GM21447 (cell line): ENCODE results near the gene PSMC4.

ENCODE experiments used
- ATAC-seq: cut with Tn5 transposase; IDR thresholded peaks from one replicate; pipeline ENCODE4 v1.9.1; 2021; ENCODE audit not compliant: unreplicated experiment

Gene PSMC4

DNA sequence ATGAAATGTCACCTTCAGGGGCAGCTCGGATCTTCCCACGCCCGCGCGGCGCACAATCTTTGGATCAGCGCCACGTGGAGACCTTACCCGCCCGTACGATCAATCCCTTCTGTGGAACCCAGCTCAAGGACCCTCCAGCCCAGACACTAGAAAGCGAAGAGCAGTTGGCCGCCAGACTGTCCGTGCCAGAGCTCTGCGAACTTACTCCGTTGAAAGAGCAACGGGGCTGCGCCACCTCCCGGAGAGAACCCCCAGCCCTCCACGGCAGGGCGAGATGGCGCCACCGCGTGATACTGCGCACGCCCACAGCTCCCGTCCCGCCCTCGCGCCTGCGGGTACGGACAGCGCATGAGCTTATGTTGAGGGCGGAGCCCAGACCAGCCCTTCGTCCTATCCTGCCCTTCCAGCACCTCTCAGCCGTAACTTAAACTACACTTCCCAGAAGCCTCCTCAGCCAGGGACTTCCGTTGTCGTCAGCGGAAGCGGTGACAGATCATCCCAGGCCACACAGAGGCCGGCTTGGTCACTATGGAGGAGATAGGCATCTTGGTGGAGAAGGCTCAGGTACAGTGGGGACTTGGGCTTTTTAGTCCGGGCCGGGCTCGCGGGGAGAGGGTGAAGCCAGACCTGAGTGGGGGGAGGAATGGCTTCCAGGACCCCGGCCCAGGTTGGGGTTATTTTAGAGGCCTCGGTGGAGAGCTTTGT lies at the start of gene PSMC4:
Gene PSMC4 (plus strand): TSS at position 491 of the 705 bp plus-strand sequence. CDS start 38 bp downstream, at position 529.
- ATAC-seq = peak; percentile 94

DNA sequence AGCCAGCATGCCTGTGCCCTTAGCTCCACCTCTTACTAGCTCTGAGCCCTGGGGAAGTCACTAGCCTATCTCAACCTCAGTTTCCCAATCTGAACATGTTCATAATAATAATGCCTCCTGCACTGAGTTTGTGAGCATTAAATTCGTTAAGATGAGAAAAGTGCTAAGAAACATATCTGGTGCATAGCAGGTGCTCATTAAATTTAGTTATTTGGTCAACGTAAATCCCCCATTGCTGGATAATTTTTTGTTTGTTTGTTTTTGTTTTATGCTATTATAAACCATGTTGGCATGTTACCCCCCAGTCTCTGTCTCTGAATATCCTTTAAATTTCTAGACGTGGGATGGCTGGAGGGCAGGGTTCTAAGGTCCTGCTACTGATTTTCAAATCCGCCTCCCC lies 47.1 kb upstream of the PSMC4 start:
- ATAC-seq = no peak

DNA sequence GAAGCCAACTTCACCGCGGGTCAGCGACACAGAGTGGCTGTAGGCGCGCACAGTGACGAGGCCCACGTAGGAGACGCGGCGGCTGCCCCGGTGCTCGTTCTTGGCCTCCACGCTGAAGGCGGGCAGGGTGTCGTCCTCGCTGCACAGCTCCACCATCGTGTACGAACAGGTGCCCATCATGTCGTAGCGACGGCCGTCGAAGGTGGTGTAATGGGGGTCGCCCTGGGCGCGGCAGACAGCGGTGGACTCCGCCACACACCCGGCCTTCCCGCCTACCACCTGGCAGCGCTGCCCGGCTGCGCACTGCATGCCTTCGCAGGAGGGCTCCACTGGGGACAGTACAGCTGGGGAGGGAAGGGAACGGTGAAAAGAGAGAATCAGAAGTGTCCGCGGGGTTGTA lies 46.6 kb upstream of the PSMC4 start:
- no peak for ATAC-seq

DNA sequence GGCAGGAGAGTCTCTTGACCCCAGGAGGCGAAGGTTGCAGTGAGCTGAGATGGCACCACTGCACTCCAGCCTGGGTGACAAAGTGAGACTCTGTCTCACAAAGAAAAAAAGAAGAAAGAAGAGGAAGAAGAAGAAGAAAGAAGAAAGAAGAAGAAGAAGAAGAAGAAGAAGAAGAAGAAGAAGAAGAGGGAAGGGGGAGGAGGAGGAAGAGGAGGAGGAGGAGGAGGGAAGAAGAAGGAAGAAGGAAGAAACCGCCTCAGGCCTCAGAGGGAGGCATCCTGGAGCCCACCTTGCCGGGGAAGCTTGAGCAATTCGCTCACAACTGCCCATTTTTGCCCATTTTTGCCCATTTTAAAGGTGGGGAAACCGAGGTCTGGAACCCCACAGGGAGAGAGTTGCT lies 46.0 kb upstream of the PSMC4 start:
- no peak for ATAC-seq

- no peak for ATAC-seq
These were observed 44.7 kb upstream of the PSMC4 start for GRCh38 chr19:39926170-39926760.

DNA sequence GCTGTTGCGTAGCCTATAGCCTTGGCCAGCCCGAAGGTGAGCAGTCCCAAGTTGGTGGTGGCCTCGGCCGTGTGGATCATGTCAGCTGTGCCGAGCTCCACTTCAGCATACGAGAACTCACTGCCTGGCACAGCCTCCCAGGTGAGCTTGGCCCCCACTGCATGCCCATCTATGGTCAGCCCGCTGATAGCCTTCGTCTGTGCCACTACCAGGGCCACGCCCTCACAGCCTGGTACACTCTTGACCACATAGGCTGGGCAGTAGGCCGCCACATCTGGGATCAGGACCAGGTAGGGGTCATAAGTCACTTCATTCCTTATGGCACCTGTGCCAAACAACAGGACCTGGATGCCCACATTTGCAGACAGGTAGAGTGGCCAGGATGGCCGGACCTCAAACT lies 43.9 kb upstream of the PSMC4 start:
- ATAC-seq = no peak

GRCh38 chr19:39927524-39928356 lies 43.2 kb upstream of the PSMC4 start:
- ATAC-seq = no peak

DNA sequence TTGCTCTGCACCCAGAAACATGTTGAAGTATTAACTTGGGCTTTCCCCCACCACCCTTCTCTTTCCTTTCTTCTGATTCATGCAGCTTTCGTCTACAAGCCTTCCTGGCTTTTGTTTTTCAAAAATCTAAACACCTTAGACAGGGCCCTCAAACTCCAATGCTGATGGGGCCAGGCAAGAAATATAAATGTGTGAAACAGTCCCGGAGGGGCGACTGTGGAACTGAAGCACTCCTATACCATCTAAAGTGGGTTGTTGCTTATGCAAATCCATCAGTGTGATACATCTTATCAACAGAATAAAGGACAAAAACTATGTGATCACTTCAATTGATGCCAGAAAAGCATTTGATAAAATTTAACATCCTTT lies 42.6 kb upstream of the PSMC4 start:
- no peak for ATAC-seq

- no peak for ATAC-seq
These were observed 41.2 kb upstream of the PSMC4 start for GRCh38 chr19:39929750-39930149.

GRCh38 chr19:39934584-39935363 lies 36.2 kb upstream of the PSMC4 start, which contains the start of gene FCGBP:
FCGBP (minus strand) TSS chr19:39934634.
- ATAC-seq = no peak

DNA sequence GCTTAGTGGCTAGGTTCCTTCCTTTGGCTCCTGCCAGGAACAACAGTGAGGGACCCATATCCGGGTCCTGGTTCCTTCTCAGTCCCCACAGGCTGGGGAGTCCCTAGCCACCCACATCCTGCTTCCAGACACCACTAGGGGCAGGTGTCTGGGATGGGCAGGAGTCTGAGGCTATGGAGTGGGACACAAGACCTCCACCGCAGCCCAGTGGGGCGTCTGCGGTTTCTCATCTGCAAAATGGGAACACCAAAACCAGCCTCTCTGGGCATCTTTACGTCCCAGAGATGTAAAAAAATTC lies 35.7 kb upstream of the PSMC4 start:
- no peak for ATAC-seq

- ATAC-seq = no peak
These were observed 34.9 kb upstream of the PSMC4 start for GRCh38 chr19:39936020-39936419.

DNA sequence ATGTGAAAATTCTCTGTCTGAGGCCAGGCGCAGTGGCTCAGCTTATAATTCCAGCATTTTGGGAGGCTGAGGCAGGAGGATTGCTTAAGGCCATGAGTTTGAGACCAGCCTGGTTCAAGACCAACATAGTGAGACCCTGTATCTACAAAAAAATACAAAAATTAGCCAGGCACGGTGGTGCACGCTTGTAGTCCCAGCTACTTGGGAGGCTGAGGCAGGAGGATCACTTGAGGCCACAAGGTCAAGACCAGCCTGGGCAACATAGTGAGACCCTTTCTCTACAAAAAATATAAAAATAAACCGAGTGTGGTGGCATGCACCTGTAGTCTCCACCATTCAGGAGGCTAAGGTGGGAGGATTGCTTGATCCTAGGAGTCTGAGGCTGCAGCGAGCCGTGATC lies 34.3 kb upstream of the PSMC4 start:
- ATAC-seq = no peak

DNA sequence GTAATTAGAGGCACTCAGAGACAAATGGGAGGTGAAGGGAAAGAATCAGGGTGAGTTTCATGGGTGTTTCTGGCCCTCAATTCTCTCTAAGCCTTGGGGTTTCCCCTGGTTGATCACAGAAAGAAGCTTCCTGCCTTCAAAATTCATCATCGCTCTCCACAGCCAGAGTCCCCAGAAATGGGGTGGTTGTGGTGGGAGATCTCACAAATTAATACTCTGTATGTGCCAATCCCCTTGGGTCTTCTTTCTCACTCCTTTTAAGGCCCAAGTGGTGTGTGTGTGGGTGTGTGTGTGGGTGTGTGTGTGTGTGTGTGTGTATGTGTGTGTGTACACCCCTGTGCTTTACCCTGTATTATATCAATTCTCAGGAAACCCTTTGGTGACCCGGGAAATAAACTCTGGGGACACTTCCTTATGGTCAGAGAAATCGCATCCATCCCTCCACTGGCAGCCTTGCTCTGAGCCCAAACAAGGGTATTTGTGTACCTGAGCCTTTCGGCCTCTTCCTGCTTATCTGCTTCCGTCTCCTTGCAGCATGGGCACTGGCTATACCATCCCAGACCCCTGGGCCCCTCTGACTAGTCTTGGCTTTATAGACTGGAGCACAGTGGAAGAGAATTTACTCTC lies 33.8 kb upstream of the PSMC4 start:
- no peak for ATAC-seq

GRCh38 chr19:39937787-39938186 lies 33.2 kb upstream of the PSMC4 start:
- no peak for ATAC-seq

DNA sequence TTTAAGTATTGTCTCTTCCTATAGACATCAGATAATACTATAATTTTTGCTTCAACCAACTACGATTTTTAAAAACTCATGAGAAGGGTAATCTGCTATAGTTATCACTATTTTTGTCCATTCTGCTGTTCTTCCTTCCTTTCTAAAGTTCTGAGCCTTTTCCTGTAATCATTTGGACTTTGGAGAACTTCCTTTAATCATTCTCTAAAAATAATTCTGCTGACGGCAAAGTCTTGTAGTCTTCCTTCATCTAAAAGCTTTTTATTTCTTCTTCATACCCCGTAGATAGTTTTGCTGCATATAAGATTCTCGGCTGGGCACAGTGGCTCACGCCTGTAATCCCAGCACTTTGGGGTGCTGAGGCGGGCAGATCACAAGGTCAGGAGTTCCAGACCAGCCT lies 31.4 kb upstream of the PSMC4 start:
- no peak for ATAC-seq

GRCh38 chr19:39940221-39940833 lies 30.6 kb upstream of the PSMC4 start:
- ATAC-seq = no peak

DNA sequence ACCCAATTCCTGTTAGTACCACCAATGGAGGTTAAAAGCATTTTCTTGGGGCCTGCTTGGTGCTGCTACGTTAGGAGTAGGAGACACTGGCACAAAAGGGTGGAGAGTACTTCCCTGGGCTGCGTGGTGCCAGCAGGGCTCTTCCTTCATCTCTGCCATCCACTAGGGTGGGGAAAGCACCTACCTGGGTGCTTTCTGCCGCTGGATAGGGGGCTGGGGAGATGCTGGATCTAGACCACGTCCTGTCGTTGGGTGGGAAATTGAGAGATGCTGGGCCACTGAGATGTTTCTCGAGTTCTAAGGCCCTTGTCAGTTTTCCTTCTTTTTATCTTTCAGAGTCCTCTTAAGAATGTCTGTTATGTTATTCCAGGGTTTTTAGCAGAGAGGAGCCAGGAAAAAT lies 29.8 kb upstream of the PSMC4 start:
- no peak for ATAC-seq

DNA sequence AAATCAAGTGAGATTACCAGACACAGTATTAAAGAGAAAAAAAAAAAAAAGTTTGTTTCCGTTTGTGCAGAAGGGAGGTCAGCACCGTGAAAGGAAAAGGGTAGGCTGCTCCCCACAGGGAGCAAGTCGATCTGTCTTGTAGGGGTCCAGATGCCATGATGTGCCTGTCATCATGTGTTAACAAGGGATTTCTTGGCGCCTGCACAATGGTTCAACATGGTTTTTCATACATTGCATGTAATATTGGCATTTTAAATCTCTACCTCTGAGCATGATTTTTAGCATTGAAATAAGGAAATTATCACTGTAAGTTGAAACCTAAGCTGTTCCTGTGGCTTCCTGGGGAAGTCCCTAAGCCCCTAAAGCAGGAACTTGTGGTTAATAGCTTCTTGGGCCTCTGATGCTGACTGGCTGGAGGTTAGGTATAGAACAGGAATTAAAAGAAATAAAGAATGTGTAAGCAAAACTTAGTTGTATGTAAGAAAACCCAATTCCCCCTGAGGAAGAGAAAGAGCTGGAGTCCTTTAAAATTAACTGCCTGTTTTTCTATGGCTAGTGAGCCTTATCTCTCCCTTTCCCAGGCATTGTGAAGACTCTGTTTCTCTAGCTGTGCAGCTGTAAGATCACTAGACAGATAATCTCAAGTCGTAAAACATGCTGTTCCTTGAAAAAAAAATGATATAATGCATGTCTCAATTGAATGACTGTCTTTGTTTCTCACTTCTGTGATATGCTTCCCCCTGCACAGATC lies 29.2 kb upstream of the PSMC4 start:
- ATAC-seq = peak; percentile 46

DNA sequence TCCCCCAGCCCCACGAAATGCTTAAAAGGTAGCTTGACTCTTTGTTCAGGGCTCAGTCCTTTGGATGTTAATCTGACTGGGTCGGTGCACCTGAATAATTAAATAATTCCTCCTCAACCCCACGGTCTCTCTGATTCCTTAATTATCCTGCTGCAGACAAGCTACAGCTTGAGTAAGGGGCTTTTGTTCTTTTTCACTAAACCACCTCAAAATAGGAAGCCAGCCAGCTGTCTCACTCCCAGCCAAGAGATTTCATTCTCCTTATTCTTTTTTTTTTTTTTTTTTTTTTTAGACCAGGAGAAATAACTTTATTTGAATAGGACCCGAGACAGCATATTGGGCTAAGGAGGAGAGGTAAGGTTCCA lies 28.6 kb upstream of the PSMC4 start:
- ATAC-seq = no peak
